Upper lobe of left lung (tissue), 4 donors: ENCODE measurements around the gene SMPD3.

Experiments used
- CTCF ChIP-seq, 6 experiments: fragments of 450-650 bp in 4 of 6; fragments of 200-600 bp in 2 of 6; sonication (generic) in 2 of 6; IDR thresholded peaks; one replicate each; pipeline ENCODE4 v1.5.1; 2016 to 2019; ENCODE audit warnings: antibody characterized with exemption in 6 of 6
- POLR2A ChIP-seq, 4 donors: fragments of 450-650 bp; IDR thresholded peaks; one replicate each; pipeline ENCODE4 v1.5.1; 2016 to 2017; ENCODE audit warnings: antibody characterized with exemption in 4 of 4, mild to moderate bottlenecking in 2 of 4

- TF ChIP-seq POLR2A (IDR thresholded peaks at IDR 0.05) (no peak), CTCF (IDR thresholded peaks at IDR 0.05) (no peak)
These were observed 41.7 kb downstream of the SMPD3 start for GRCh38 chr16:68406458-68407152.
